Cardiac muscle cell (in vitro differentiated cells and primary cell): ENCODE results near the gene KCNJ18. TPM values are rescaled to one million over a fixed set of nuclear protein-coding genes. Genes with fewer than 3 reads are reported as not detected.
"Not testable (repeated sequence)": the region's sequence is repeated elsewhere in the genome, so short reads cannot be mapped to it uniquely, and the experiment has no call there.

ENCODE experiments used
- DNase-seq, 2 donors: peaks; one replicate each; pipeline versions ENCODE4 v3.0.0 to v3.0.0-alpha.2; 2010 to 2017; ENCODE audit warnings: low read depth in 1 of 2, low spot score in 1 of 2
- H3K27ac ChIP-seq: fragments of 200-600 bp; sonication (generic); 2 replicates; pipeline ENCODE4 v1.5.1; 2016
- H3K27me3 ChIP-seq: fragments of 200-600 bp; sonication (generic); 2 replicates; pipeline ENCODE4 v1.6.0; 2016; ENCODE audit warnings: control low read depth
- H3K36me3 ChIP-seq: fragments of 200-600 bp; sonication (generic); 2 replicates; pipeline ENCODE4 v1.5.1; 2016; ENCODE audit warnings: control low read depth
- H3K4me1 ChIP-seq: fragments of 200-600 bp; sonication (generic); 2 replicates; pipeline ENCODE4 v1.8.1; 2017; ENCODE audit warnings: low read depth, mild to moderate bottlenecking, mixed run types
- H3K4me3 ChIP-seq: fragments of 200-600 bp; sonication (generic); 2 replicates; pipeline ENCODE4 v1.5.1; 2016; ENCODE audit warnings: mild to moderate bottlenecking
- H3K9me3 ChIP-seq: fragments of 200-600 bp; sonication (generic); 2 replicates; pipeline ENCODE4 v1.5.1; 2017; ENCODE audit warnings: low read depth, mild to moderate bottlenecking, control low read depth
- polyA plus RNA-seq: library from polyadenylated mRNA; unstranded; fragments of >200 nt; fragmentation: Nextera tagmentation; extraction: Ambion mirVana; gene quantifications from 2 replicates; pipeline ENCODE4 v1.2.1, GENCODE V29; 2016
- total RNA-seq: library from RNA; depleted of rRNA; stranded (reverse); fragments of >200 nt; gene quantifications from 2 replicates; pipeline ENCODE4 v1.2.3, GENCODE V29; 2016

The KCNJ18 gene
- total and polyA plus RNA-seq, 2 experiments from 2014 or later: not detected

GRCh38 chr17:21722268-21722667 is 29.9 kb downstream of the KCNJ18 start:
- H3K9me3 ChIP-seq: not testable (repeated sequence)

DNA sequence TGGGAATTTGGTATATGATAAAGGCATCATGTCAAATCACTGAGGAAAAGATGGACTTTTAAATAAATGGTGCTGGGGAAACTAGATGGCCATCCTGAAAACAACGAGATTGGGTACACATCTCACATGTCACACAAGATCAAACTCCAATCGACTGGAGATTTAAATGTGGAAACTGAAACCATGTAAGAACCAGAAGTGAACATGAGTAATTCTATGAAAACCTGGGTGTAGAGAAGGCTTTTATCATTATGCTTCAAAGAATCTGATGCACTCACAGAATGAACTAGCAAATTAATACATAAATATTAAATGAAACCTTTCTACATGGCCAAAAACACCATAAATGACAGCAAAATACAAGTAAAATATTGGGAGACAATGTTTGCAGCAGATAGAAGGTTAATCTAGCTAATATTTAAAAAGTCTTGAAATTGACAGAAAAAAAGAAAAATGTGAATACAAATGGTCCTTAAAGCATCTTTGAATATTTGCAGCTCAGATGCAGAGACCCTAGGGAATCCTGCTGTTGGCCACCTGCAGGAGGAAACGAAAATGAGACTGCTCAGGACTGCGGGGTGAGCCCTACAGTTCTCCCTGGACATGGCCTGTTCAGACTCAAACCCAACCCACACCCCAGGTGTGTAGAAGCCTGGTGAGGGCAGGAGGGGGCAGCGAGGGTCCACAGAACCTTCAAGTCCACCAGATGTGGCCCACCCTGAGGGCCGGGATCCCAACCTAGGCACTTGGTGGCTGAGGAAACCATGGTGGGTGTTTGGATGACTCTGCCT is 32.1 kb downstream of the KCNJ18 start:
- H3K27ac ChIP-seq, H3K9me3 ChIP-seq, DNase-seq, H3K4me3 ChIP-seq, H3K27me3 ChIP-seq, H3K4me1 ChIP-seq, H3K36me3 ChIP-seq: not testable (repeated sequence)

More at GRCh38 chr17:21722268-21722667, 29.9 kb downstream of the KCNJ18 start:
- H3K4me1 ChIP-seq, H3K36me3 ChIP-seq, H3K4me3 ChIP-seq, DNase-seq, H3K27ac ChIP-seq, H3K27me3 ChIP-seq: not testable (repeated sequence)

DNA sequence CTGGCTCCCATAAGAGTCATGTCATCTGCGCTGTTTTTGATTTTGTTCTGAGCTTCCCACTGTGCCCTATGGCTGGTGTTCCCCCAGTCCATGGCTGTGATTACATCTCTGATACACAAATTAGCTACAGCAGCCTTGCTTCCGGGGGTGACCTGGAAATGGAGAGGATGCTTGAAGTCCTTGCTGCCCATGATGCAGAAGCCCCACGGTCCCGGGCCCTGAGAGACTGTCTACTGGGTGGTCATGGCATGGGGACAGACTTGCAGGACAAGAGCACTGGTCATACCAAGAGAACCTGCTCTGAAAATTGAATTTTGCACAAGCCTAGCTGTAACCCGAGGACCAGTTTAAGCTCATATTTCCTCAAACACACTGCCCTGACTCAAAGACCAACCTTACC is 38.8 kb downstream of the KCNJ18 start:
- not testable (repeated sequence) for H3K27me3 ChIP-seq, H3K27ac ChIP-seq, H3K36me3 ChIP-seq, DNase-seq, H3K4me3 ChIP-seq, H3K4me1 ChIP-seq, H3K9me3 ChIP-seq

- H3K9me3 ChIP-seq: not testable (repeated sequence)
Observed at GRCh38 chr17:21733931-21734330, 41.6 kb downstream of the KCNJ18 start.

DNA sequence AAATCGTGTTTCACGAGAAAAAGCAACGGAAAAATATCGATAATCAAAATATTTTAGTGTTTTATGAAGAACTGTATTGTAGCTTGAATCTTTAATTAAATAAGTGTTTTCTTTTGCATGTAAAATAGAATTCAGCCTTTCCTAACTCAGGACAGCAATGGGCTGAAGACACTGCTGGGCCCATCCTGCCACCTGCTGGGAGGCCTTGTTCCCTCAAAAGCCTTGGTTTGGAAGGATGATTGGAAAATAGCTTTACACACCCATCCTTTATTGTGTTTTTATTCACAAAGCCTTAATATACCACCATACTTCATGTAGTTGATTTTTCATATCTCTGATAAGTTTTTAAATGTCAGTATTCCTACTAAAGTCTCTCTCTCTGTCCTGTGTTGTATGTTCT is 43.5 kb downstream of the KCNJ18 start:
- DNase-seq, H3K4me1 ChIP-seq, H3K27me3 ChIP-seq, H3K4me3 ChIP-seq, H3K36me3 ChIP-seq, H3K9me3 ChIP-seq, H3K27ac ChIP-seq: not testable (repeated sequence)

More at GRCh38 chr17:21733931-21734330, 41.6 kb downstream of the KCNJ18 start:
- H3K27ac ChIP-seq, H3K27me3 ChIP-seq, H3K4me3 ChIP-seq, H3K4me1 ChIP-seq, DNase-seq, H3K36me3 ChIP-seq: not testable (repeated sequence)

GRCh38 chr17:21737015-21737580 is 44.8 kb downstream of the KCNJ18 start:
- H3K36me3 ChIP-seq, H3K4me1 ChIP-seq, H3K9me3 ChIP-seq, DNase-seq, H3K4me3 ChIP-seq, H3K27ac ChIP-seq, H3K27me3 ChIP-seq: not testable (repeated sequence)

GRCh38 chr17:21738241-21738640 is 45.9 kb downstream of the KCNJ18 start:
- DNase-seq, H3K9me3 ChIP-seq, H3K36me3 ChIP-seq, H3K4me1 ChIP-seq, H3K4me3 ChIP-seq, H3K27ac ChIP-seq, H3K27me3 ChIP-seq: not testable (repeated sequence)

- DNase-seq, H3K9me3 ChIP-seq, H3K27ac ChIP-seq, H3K36me3 ChIP-seq, H3K27me3 ChIP-seq, H3K4me1 ChIP-seq, H3K4me3 ChIP-seq: not testable (repeated sequence)
Observed at GRCh38 chr17:21738877-21739474, 46.7 kb downstream of the KCNJ18 start.

DNA sequence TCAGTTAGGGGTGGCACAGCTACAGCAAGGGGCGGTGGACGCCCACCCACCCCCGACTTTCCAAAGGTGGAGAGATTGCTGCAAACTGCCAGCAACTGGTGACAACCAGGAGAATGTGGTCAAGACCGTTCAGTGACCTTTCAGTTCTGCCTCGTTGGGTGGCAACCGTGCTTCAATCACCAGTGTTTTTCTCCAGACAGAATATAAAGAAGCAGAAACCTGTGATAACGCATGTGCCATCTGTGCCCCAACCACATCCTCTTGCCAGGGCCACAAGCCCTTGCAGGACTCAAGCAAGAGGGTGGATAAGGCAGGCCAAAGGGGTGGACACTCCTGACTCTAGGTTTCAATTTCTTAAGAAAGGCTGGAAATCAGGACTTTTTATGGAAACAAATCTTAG is 47.2 kb downstream of the KCNJ18 start:
- not testable (repeated sequence) for DNase-seq, H3K4me3 ChIP-seq, H3K9me3 ChIP-seq, H3K4me1 ChIP-seq, H3K27me3 ChIP-seq, H3K36me3 ChIP-seq, H3K27ac ChIP-seq

GRCh38 chr17:21740836-21741235 is 48.5 kb downstream of the KCNJ18 start:
- H3K36me3 ChIP-seq, H3K4me3 ChIP-seq, H3K27me3 ChIP-seq, H3K27ac ChIP-seq, H3K4me1 ChIP-seq, H3K9me3 ChIP-seq, DNase-seq: not testable (repeated sequence)

DNA sequence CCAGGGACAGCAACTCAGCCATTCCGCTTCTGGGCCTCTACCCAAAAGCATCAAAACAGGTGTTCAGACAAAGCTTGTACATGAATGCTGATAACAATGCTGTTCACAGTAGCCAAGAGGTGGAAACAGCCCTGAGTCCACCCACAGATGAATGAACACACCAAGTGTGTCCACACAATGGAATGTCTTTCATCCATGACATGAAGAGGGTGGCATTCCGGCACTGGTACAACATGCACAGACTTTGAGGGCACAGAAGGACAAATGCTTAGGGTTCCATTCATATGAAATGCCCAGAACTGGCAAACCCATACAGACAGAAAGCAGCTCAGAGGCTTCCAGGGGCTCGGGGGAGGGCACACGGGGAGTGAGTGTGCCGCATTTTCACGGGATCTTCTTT is 49.2 kb downstream of the KCNJ18 start:
- H3K4me3 ChIP-seq, H3K27me3 ChIP-seq, DNase-seq, H3K27ac ChIP-seq, H3K9me3 ChIP-seq, H3K4me1 ChIP-seq, H3K36me3 ChIP-seq: not testable (repeated sequence)
